Esophagus squamous epithelium (tissue), 5 donors: ENCODE data around the gene CALCOCO2. TPM values are rescaled to one million over a fixed set of nuclear protein-coding genes. Genes with fewer than 3 reads are reported as not detected.

Experiments used
- DNase-seq: peaks from one replicate; lab custom pipeline; 2025; lab: John Stamatoyannopoulos, UW
- H3K27ac ChIP-seq, 4 donors: fragments of 200-600 bp; sonication (generic); one replicate each; pipeline ENCODE4 v1.5.1; 2016 to 2019; ENCODE audit warnings: mild to moderate bottlenecking in 1 of 4
- H3K27me3 ChIP-seq, 4 donors: fragments of 200-600 bp; sonication (generic); 1 replicate in 3 of 4; 2 replicates in 1 of 4; pipeline versions ENCODE4 v1.5.1 to v1.6.0; 2017 to 2021; ENCODE audit warnings: antibody characterized with exemption in 1 of 4
- H3K36me3 ChIP-seq, 3 donors: fragments of 200-600 bp; sonication (generic); one replicate each; pipeline ENCODE4 v1.5.1; 2016 to 2019
- H3K4me1 ChIP-seq, 3 donors: fragments of 200-600 bp; sonication (generic); one replicate each; pipeline ENCODE4 v1.5.1; 2017 to 2019
- H3K4me3 ChIP-seq, 4 donors: fragments of 200-600 bp; sonication (generic); 1 replicate in 3 of 4; 2 replicates in 1 of 4; pipeline ENCODE4 v1.5.1; 2016 to 2019; ENCODE audit warnings: mild to moderate bottlenecking in 2 of 4, moderate library complexity in 1 of 4
- H3K9me3 ChIP-seq, 3 donors: fragments of 200-600 bp; sonication (generic); one replicate each; pipeline ENCODE4 v1.5.1; 2016 to 2019
- POLR2A ChIP-seq, 4 donors: fragments of 450-650 bp; IDR thresholded peaks; one replicate each; pipeline ENCODE4 v1.6.1; 2017; ENCODE audit warnings: antibody characterized with exemption in 4 of 4, mild to moderate bottlenecking in 4 of 4, moderate library complexity in 3 of 4
- WGBS, 2 donors: methylation state at CpG; one replicate each; pipeline ENCODE4 v1.1.5; 2018; 5-methylcytosine and 5-hydroxymethylcytosine counted together
- intact Hi-C: fragments of 100-400 bp; cut with DNase I; formaldehyde crosslinking; loops from one replicate; pipeline ENCODE4 v1.15.0; 2022
- total RNA-seq, 4 donors: library from RNA; depleted of rRNA; stranded (reverse); fragments of >200 nt; gene quantifications; one replicate each; pipeline ENCODE4 v1.1.0, GENCODE V29; 2016
- TF ChIP-seq, protein P1 (sequence below), 6 experiments: fragments of 450-650 bp in 4 of 6; fragments of 200-600 bp in 2 of 6; sonication (generic) in 2 of 6; IDR thresholded peaks; one replicate each; pipeline ENCODE4 v1.5.1; 2016 to 2019; ENCODE audit warnings: antibody characterized with exemption in 6 of 6, mild to moderate bottlenecking in 4 of 6, moderate library complexity in 4 of 6
- donor health status: DM: yes; HTN: yes; CAD: no.

Gene CALCOCO2
- total RNA-seq, 4 donors from 2014 or later: 62.3 to 129 (median 79.4) TPM

DNA sequence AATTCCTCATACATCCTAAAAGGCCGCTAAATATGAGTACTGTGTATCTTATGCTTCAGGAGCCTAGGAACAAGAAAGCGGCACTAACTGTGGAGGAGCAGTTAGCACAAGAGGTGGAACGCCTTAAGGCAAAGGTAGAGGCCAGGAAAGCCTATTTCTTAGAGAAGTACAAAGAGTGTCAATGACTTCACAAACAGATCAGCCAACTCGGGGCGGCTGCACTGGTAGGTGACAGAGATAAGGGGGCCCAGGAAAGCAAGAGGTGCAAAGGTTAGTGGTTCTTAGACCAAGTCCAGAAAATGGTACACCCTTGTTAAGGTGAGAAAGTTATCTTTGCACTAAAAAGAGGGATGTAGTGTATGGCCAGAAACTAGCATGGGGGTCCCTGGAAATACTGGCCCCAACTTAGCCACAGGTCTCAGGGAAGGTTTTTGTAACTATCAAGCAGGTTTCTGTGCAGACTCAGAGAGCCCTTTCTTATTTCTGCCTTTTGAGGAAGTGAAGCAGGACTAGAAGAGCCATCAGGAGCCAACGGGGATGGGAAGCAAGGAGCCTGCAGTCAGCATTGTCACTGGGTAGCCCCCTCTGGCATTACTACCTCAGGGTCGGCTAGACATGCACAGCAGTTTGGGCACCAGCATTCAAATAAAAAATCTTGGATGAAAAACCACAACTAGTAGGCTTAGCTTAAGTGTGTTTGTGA, 24.1 kb downstream of the CALCOCO2 start:
- intact Hi-C loops: no loop called here
- H3K36me3 ChIP-seq: peaks cover 33 to 98% (median 68%) of the 10 kb centered on the region in 3 donors
- no peaks in the 10 kb centered on the region for H3K9me3 ChIP-seq
- no peak for TF ChIP-seq POLR2A (IDR thresholded peaks at IDR 0.05)
- TF ChIP-seq, protein P1, sequence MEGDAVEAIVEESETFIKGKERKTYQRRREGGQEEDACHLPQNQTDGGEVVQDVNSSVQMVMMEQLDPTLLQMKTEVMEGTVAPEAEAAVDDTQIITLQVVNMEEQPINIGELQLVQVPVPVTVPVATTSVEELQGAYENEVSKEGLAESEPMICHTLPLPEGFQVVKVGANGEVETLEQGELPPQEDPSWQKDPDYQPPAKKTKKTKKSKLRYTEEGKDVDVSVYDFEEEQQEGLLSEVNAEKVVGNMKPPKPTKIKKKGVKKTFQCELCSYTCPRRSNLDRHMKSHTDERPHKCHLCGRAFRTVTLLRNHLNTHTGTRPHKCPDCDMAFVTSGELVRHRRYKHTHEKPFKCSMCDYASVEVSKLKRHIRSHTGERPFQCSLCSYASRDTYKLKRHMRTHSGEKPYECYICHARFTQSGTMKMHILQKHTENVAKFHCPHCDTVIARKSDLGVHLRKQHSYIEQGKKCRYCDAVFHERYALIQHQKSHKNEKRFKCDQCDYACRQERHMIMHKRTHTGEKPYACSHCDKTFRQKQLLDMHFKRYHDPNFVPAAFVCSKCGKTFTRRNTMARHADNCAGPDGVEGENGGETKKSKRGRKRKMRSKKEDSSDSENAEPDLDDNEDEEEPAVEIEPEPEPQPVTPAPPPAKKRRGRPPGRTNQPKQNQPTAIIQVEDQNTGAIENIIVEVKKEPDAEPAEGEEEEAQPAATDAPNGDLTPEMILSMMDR (IDR thresholded peaks at IDR 0.05): no peak
- H3K27ac ChIP-seq: no peak overlapping the region
- no peak for DNase-seq
- H3K27me3 ChIP-seq: no peaks in the 10 kb centered on the region
- H3K4me1 ChIP-seq: no peaks in the 10 kb centered on the region
- no peak overlapping the region for H3K4me3 ChIP-seq
- WGBS, 2 donors: 83 to 94% methylated on average over 6 of the region's 7 CpGs

DNA sequence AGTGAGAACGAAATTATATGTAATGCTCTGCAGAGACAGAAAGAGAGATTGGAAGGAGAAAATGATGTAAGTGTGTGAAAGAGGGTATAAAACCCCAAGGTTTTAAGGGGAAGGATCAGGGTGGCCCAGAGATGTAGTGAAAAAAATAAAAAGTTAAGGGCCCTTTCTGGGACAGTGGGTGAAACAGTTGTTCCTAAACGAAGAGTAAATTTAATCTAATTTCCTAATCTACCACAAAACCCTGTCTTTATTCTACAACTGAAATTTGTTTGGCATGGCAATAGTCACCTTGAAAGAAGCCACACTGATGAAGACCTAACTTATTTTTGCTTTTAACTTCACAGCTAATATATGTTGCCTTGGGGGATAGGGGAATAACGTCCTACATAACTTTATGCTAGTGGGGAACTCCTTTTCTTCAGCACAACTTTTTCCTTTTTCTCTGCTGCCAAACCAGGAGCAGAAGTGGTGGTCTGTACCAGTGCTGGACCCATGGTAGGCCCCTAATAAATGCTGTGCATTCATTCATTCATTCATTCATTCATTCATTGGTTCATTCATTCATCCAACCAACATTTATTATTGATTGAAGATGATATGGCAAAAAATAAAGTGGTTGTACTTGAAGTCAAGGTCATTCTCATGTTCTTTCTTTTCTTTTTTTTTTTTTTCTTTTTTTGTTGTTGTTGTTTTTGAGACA, 25.4 kb downstream of the CALCOCO2 start:
- TF ChIP-seq, protein P1 (IDR thresholded peaks at IDR 0.05): no peak
- no peak for TF ChIP-seq POLR2A (IDR thresholded peaks at IDR 0.05)
- no peak overlapping the region for H3K27ac ChIP-seq
- no peak for DNase-seq
- H3K4me3 ChIP-seq: no peak overlapping the region
- 61 to 64% methylated on average over 3 of the region's 3 CpGs for WGBS, 2 donors
- no peaks in the 10 kb centered on the region for H3K9me3 ChIP-seq
- no peaks in the 10 kb centered on the region for H3K4me1 ChIP-seq
- intact Hi-C loops: no loop called here
- H3K27me3 ChIP-seq: no peaks in the 10 kb centered on the region
- H3K36me3 ChIP-seq: peaks cover 42 to 98% (median 66%) of the 10 kb centered on the region in 3 donors

DNA sequence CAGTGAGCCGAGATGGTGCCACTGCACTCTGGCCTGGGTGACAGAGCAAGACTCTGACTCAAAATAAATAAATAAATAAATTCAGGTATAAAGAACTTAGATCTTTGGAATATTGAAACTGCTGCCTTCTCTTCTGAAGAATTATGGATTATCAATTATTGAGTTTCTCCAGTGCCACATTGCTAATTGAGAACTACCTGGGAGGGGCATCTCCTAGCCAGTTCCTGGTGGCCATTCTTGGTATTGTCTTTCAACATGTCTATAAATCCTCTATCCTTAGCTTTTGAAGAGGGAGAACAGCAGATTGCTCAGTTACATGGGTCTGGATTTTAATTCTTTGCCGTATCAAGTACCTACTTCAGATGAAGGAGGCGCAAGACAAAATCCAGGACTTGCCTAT, 29.2 kb downstream of the CALCOCO2 start:
- DNase-seq: no peak
- Histone ChIP-seq H3K9me3 (no peaks in the 10 kb centered on the region), H3K36me3 (peaks cover 35 to 100% (median 60%) of the 10 kb centered on the region in 3 donors), H3K27me3 (no peaks in the 10 kb centered on the region), H3K27ac (no peak overlapping the region), H3K4me1 (no peaks in the 10 kb centered on the region), H3K4me3 (no peak overlapping the region)
- WGBS, 2 donors: 93 to 97% methylated on average over 3 of the region's 3 CpGs
- TF ChIP-seq POLR2A (IDR thresholded peaks at IDR 0.05): no peak
- TF ChIP-seq, protein P1 (IDR thresholded peaks at IDR 0.05): peak in 1 of 6 experiments; percentile 6
- intact Hi-C loops: no loop called here

DNA sequence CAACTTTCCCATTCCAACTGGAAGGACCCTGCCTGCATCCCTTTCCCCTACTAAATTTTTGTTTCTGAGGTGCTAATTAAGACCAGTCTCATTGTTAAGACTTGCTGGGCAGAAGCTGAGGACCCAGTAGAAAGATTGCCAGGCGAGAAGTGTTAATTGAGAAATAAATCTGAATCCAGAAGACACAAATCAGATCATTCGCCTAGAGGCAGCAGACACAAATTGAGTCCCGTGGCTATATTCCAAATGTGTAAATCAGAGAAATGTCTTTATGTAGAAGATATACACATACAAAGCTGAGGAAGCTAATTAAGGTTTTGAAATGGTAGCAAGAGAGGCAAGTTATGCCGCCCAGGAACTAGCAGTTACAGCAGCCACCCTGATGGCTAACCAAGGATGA, 29.6 kb downstream of the CALCOCO2 start:
- no peak for TF ChIP-seq POLR2A (IDR thresholded peaks at IDR 0.05)
- TF ChIP-seq, protein P1 (IDR thresholded peaks at IDR 0.05): no peak
- Histone ChIP-seq H3K27ac (no peak overlapping the region), H3K27me3 (no peaks in the 10 kb centered on the region), H3K36me3 (peaks cover 31 to 100% (median 59%) of the 10 kb centered on the region in 3 donors), H3K4me1 (no peaks in the 10 kb centered on the region), H3K9me3 (no peaks in the 10 kb centered on the region), H3K4me3 (no peak overlapping the region)
- 90 to 98% methylated on average over 4 of the region's 4 CpGs for WGBS, 2 donors
- intact Hi-C loops: no loop called here
- DNase-seq: no peak

DNA sequence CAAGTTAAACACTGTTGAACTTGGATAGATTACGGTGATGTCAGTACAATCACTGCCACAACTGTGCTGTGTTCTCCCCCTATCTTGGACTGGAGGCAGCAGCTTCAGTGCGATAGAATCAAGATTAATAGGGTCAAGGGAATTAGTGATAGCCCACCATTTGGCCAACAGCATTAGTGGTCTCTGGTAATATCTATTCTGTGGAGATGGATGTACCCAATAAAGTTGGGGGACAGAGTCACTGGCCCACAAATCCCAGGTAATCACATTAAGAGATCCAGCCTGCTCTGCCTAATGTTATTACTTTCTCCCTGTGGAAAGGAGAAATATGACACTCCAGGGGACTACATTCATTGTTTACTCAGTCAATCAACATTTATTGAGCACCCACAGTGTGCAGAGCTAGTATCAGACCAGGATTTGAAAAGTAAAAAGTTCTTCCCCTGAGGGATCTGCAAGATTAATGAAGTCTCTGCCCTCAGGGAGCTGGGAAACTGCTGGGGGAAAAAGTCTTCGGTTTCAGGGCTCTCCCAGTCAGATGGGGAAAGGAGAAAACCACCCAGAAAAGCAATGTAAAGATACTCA, 38.2 kb downstream of the CALCOCO2 start:
- intact Hi-C loops: no loop called here
- WGBS, 2 donors: 63% methylated on average over 3 of the region's 3 CpGs
- DNase-seq: no peak
- Histone ChIP-seq H3K4me3 (no peak overlapping the region), H3K36me3 (peaks cover 0 to 28% (median 13%) of the 10 kb centered on the region in 3 donors), H3K9me3 (no peaks in the 10 kb centered on the region), H3K27me3 (no peaks in the 10 kb centered on the region), H3K4me1 (peaks cover 0 to 26% (median 3%) of the 10 kb centered on the region in 3 donors), H3K27ac (no peak overlapping the region)
- TF ChIP-seq POLR2A (IDR thresholded peaks at IDR 0.05): no peak
- TF ChIP-seq, protein P1 (IDR thresholded peaks at IDR 0.05): no peak
